ENCODE measurements around the gene TFF3.

- TF ChIP-seq CTCF (IDR thresholded peaks at IDR 0.05; ENCODE audit: insufficient read depth, low read length, poor library complexity, severe bottlenecking) (no peak), EZH2phosphoT487 (conservative IDR thresholded peaks at IDR 0.05; ENCODE audit: low read length) (no peak)
These were observed 5.6 kb upstream of the TFF3 start for GRCh38 chr21:42320791-42321190.

Data from SU-DHL-6 (cell line).